ENCODE data around the gene SPATS1. TPM values are rescaled to one million over a fixed set of nuclear protein-coding genes. Genes with fewer than 3 reads are reported as not detected.
A peak's percentile ranks its signal among the peaks of the same experiment; 100 is the strongest.
"Not testable (repeated sequence)": the region's sequence is repeated elsewhere in the genome, so short reads cannot be mapped to it uniquely, and the experiment has no call there.

SPATS1 gene
- total and polyA plus RNA-seq, 9 donors = 0.25 to 1.4 (median 0.28) TPM; not detected in 6

DNA sequence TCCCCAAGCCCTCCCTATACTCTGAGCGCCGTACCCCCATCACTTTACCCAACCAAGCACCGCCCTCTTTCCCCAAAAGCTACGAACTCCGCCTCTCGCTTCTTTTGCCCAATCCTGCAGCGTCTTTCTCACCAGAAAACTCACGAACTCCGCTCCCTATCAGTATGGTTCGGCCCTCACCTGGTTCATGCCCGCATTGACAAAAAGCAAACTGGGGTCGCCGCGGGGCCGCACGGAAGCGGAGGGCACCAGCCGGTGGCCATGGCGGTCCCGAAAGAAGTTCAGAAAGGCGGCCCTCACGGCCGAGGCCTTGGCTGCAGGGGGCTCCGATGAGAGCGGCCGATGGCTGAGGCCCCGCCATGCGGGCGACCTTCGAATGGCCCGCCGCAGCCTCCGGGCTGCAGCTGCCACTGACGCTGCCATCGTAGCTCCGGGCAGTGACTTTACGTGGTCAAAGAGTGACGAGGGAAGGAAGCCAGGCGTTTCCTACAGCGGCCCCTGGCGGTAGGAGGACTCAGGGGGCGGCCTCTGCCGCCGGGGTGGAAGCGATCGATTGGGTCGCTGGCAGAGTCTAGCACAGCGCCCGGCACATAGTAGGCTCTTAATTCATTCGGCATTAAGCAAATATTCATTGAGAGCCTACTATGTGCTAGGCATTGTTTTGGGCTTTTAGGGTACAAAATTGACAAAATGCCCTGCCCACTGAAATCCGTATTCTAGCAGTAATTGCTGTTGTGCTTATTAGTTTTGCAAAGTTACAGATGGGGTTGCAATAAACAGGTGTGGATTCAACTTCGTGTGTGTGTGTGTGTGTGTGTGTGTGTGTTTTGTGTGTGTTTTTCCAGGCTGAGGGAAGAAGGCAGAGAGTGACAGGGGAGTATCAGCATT is 29.3 kb upstream of the SPATS1 start, which contains the start of gene AARS2:
TSS of gene AARS2 (minus strand) at position 447 of the 888 bp plus-strand sequence. CDS start at position 423, 24 bp downstream.
- TF ChIP-seq, protein P1, sequence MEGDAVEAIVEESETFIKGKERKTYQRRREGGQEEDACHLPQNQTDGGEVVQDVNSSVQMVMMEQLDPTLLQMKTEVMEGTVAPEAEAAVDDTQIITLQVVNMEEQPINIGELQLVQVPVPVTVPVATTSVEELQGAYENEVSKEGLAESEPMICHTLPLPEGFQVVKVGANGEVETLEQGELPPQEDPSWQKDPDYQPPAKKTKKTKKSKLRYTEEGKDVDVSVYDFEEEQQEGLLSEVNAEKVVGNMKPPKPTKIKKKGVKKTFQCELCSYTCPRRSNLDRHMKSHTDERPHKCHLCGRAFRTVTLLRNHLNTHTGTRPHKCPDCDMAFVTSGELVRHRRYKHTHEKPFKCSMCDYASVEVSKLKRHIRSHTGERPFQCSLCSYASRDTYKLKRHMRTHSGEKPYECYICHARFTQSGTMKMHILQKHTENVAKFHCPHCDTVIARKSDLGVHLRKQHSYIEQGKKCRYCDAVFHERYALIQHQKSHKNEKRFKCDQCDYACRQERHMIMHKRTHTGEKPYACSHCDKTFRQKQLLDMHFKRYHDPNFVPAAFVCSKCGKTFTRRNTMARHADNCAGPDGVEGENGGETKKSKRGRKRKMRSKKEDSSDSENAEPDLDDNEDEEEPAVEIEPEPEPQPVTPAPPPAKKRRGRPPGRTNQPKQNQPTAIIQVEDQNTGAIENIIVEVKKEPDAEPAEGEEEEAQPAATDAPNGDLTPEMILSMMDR (IDR thresholded peaks at IDR 0.05) = peak; percentile 85 to 99 (median 89)
- TF ChIP-seq EP300 (IDR thresholded peaks at IDR 0.05) (no peak), POLR2A (IDR thresholded peaks at IDR 0.05) (peak; percentile 45)
- Histone ChIP-seq H3K4me1 (ENCODE audit: insufficient read depth) (peaks cover 5% of the 10 kb centered on the region), H3K27ac (peak within 1 kb of the TSS; percentile 70 to 76), H3K4me3 (peak within 1 kb of the TSS; percentile 82), H3K27me3 (no peaks in the 10 kb centered on the region), H3K9me3 (no peaks in the 10 kb centered on the region), H3K36me3 (no peaks in the 10 kb centered on the region)
- DNase-seq = peak; percentile 80 to 92 (median 89)
- 1 to 3% (median 2%) methylated on average over 52 of the region's 52 CpGs for WGBS, 3 donors
- intact Hi-C loops (cut with DNase I) = no loop called here

DNA sequence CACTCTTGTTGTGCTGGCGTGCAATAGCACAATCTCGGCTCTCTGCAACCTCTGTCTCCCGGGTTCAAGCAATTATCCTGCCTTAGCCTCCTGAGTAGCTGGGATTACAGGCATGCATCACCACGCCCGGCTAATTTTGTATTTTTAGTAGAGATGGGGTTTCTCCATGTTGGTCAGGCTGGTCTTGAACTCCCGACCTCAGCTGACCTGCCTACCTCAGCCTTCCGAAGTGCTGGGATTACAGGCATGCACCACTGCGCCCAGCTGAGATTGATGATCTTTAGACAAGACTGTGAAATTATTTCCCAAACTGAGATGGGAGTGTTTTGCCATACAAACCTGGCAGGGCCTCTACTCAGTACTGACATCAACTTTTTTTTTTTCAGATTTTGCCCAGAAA is 27.8 kb upstream of the SPATS1 start:
- H3K4me3 ChIP-seq; DNase-seq; H3K9me3 ChIP-seq; H3K4me1 ChIP-seq (ENCODE audit: insufficient read depth); intact Hi-C loops (cut with DNase I); H3K27ac ChIP-seq; H3K36me3 ChIP-seq; H3K27me3 ChIP-seq: not testable (repeated sequence)
- WGBS, 3 donors = 65 to 88% (median 84%) methylated on average over 8 of the region's 8 CpGs

DNA sequence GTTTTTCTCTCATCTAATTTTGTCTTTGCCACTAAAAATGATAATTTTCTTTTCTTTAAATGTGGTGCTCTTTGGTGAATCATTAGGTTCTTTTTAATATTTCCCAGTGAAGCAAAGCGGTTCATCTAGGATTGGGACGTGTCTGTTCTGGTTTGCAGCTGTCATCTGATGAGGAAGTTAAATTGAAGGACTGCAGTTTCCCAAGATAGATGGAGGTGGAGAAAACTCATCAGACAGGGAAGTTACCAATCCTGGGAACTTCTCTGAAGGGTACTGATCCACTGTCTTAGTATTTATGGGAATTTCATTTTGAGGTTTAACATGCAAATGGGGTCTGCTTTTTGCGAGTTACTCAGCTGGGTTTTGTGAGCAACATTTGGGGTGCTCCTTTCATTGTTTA is 26.9 kb upstream of the SPATS1 start:
- Histone ChIP-seq H3K4me1 (ENCODE audit: insufficient read depth) (peaks cover 5% of the 10 kb centered on the region), H3K9me3 (no peaks in the 10 kb centered on the region), H3K4me3 (no peak overlapping the region), H3K36me3 (no peaks in the 10 kb centered on the region), H3K27ac (no peak overlapping the region), H3K27me3 (no peaks in the 10 kb centered on the region)
- 79 to 84% (median 81%) methylated on average over 3 of the region's 3 CpGs for WGBS, 3 donors
- DNase-seq = no peak
- intact Hi-C loops (cut with DNase I) = no loop called here
- TF ChIP-seq, protein P1 (IDR thresholded peaks at IDR 0.05) = no peak
- TF ChIP-seq POLR2A (IDR thresholded peaks at IDR 0.05) = no peak
- TF ChIP-seq EP300 (IDR thresholded peaks at IDR 0.05) = no peak

DNA sequence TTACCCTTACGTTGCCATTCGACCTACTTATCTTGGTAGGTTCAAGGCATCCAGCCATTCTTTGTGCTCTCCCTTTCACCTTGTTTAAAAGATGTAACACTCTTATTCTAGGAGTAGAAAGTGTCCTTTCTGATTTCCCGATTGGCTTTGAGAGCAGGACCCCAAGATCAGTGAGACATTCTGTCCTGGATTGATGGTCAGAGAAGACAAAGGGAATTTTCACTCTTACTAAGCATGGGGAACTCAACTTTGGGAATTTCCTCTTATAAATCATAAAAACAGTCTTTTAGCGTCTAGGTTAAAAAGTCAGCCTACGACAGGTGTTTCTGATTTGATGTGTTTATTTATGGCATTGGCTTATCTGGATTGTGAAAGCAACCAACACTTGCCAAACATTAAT is 26.5 kb upstream of the SPATS1 start:
- TF ChIP-seq, protein P1 (IDR thresholded peaks at IDR 0.05) = no peak
- TF ChIP-seq POLR2A (IDR thresholded peaks at IDR 0.05) (no peak), EP300 (IDR thresholded peaks at IDR 0.05) (no peak)
- Histone ChIP-seq H3K4me1 (ENCODE audit: insufficient read depth) (peaks cover 5% of the 10 kb centered on the region), H3K36me3 (no peaks in the 10 kb centered on the region), H3K27me3 (no peaks in the 10 kb centered on the region), H3K27ac (no peak overlapping the region), H3K4me3 (no peak overlapping the region), H3K9me3 (no peaks in the 10 kb centered on the region)
- DNase-seq = no peak
- 72 to 75% (median 74%) methylated on average over 5 of the region's 5 CpGs for WGBS, 3 donors
- intact Hi-C loops (cut with DNase I) = no loop called here

DNA sequence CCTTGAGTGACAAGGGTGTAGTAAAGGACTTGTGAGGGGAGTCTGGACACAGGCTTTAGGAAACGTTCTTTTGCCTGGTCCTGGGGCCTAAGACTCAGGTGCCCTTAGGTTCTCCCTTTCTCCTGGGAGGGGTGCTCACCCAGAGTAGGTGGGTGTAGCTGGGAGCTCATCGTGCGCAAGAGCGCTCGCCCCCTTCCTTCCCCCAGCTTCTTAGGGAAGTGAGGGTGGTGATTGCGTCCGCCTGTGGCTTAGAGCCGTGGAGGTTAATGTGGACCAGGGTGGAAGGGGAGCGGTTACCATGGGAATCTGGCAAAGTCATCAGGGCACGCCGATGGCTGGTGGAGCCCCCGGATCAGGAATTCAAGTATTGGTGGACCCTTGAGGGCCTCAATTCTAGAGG is 26.0 kb upstream of the SPATS1 start:
- TF ChIP-seq EP300 (IDR thresholded peaks at IDR 0.05) (no peak), POLR2A (IDR thresholded peaks at IDR 0.05) (no peak)
- intact Hi-C loops (cut with DNase I) = no loop called here

DNA sequence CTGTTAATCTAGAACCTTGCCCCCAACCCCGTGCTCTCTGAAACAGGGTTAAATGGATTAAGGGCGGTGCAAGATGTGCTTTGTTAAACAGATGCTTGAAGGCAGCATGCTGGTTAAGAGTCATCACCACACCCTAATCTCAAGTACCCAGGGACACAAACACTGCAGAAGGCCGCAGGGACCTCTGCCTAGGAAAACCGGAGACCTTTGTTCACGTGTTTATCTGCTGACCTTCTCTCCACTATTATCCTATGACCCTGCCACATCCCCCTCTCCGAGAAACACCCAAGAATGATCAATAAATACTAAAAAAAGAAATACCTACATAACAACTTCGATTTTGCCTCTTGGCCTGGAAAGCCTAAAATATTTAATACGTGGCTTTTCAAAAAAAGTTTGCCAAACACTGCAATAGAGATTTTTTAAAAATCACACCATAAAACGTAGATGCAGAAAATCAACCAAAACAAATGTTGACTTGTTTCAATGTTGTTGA is 25.3 kb upstream of the SPATS1 start:
- H3K36me3 ChIP-seq; H3K9me3 ChIP-seq; H3K27ac ChIP-seq; intact Hi-C loops (cut with DNase I); H3K4me1 ChIP-seq (ENCODE audit: insufficient read depth); H3K4me3 ChIP-seq; H3K27me3 ChIP-seq; DNase-seq: not testable (repeated sequence)
- whole genome bisulfite sequencing, 3 donors = 71 to 79% (median 75%) methylated on average over 9 of the region's 9 CpGs

More for the DNA sequence above, 26.0 kb upstream of the SPATS1 start:
- no peak overlapping the region for H3K27ac ChIP-seq
- H3K36me3 ChIP-seq = no peaks in the 10 kb centered on the region
- H3K27me3 ChIP-seq = no peaks in the 10 kb centered on the region
- H3K9me3 ChIP-seq = no peaks in the 10 kb centered on the region
- WGBS, 3 donors = 80 to 85% (median 81%) methylated on average over 12 of the region's 12 CpGs
- H3K4me3 ChIP-seq = no peak overlapping the region
- H3K4me1 ChIP-seq (ENCODE audit: insufficient read depth) = peaks cover 5% of the 10 kb centered on the region
- no peak for DNase-seq

Data from ovary (tissue), 9 donors.